Astrocyte (in vitro differentiated cells and primary cell): ENCODE measurements around the gene PCDHGA12. TPM values are rescaled to one million over a fixed set of nuclear protein-coding genes. Genes with fewer than 3 reads are reported as not detected.
"Not testable (repeated sequence)": the region's sequence is repeated elsewhere in the genome, so short reads cannot be mapped to it uniquely, and the experiment has no call there.

Experiments used
- DNase-seq: peaks from one replicate; pipeline ENCODE4 v3.0.0-alpha.2; 2010; ENCODE audit warnings: low read depth
- FAIRE-seq: peaks from 2 replicates; lab custom pipeline; 2011; peaks lifted over from hg19 to GRCh38; lab: Jason Lieb, UNC
- H2AFZ ChIP-seq: 2 replicates; pipeline ENCODE4 v1.6.0; 2012; ENCODE audit warnings: low read depth, low read length, inconsistent platforms
- H3K27ac ChIP-seq: 2 replicates; pipeline ENCODE4 v1.5.1; 2011; ENCODE audit warnings: low read depth, low read length, inconsistent platforms
- H3K27me3 ChIP-seq: 2 replicates; pipeline ENCODE4 v1.6.0; 2011; ENCODE audit warnings: low read length, inconsistent platforms; ENCODE audit not compliant: insufficient read depth
- H3K36me3 ChIP-seq: 2 replicates; pipeline ENCODE4 v1.5.1; 2011; ENCODE audit warnings: low read length, inconsistent platforms; ENCODE audit not compliant: insufficient read depth
- H3K4me1 ChIP-seq: 2 replicates; pipeline ENCODE4 v1.5.1; 2011; ENCODE audit warnings: low read length, inconsistent platforms; ENCODE audit not compliant: insufficient read depth
- H3K4me2 ChIP-seq: 2 replicates; pipeline ENCODE4 v1.6.0; 2012; ENCODE audit warnings: low read length, inconsistent platforms
- H3K4me3 ChIP-seq: 2 replicates; pipeline ENCODE4 v1.5.1; 2011; ENCODE audit warnings: low read depth, mild to moderate bottlenecking, low read length, inconsistent platforms; ENCODE audit not compliant: insufficient read depth
- H3K79me2 ChIP-seq: 2 replicates; pipeline ENCODE4 v1.6.0; 2012; ENCODE audit warnings: mild to moderate bottlenecking, low read length, inconsistent platforms; ENCODE audit not compliant: insufficient read depth
- H3K9ac ChIP-seq: 2 replicates; pipeline ENCODE4 v1.6.0; 2012; ENCODE audit warnings: mild to moderate bottlenecking, low read length, inconsistent platforms
- H3K9me3 ChIP-seq: 2 replicates; pipeline ENCODE4 v1.5.1; 2012; ENCODE audit warnings: low read depth, mild to moderate bottlenecking, low read length, inconsistent platforms; ENCODE audit not compliant: insufficient read depth
- H4K20me1 ChIP-seq: 2 replicates; pipeline ENCODE4 v1.6.0; 2012; ENCODE audit warnings: low read length, inconsistent platforms; ENCODE audit not compliant: insufficient read depth
- H3K27ac Mint-ChIP-seq: one replicate; pipeline ENCODE4 v1.8.0; 2021; ENCODE audit warnings: mild to moderate bottlenecking, mixed read lengths; ENCODE audit not compliant: unreplicated experiment
- H3K27me3 Mint-ChIP-seq: one replicate; pipeline ENCODE4 v1.8.0; 2021; ENCODE audit warnings: low read depth, mixed read lengths; ENCODE audit not compliant: unreplicated experiment
- H3K36me3 Mint-ChIP-seq: one replicate; pipeline ENCODE4 v1.8.0; 2021; ENCODE audit warnings: low read depth, mixed read lengths; ENCODE audit not compliant: unreplicated experiment
- H3K4me1 Mint-ChIP-seq: one replicate; pipeline ENCODE4 v1.8.0; 2021; ENCODE audit warnings: low read depth, mixed read lengths; ENCODE audit not compliant: unreplicated experiment
- H3K4me3 Mint-ChIP-seq: one replicate; pipeline ENCODE4 v1.8.0; 2021; ENCODE audit warnings: mild to moderate bottlenecking, moderate library complexity, mixed read lengths; ENCODE audit not compliant: unreplicated experiment
- H3K9me3 Mint-ChIP-seq: one replicate; pipeline ENCODE4 v1.8.0; 2021; ENCODE audit warnings: mild to moderate bottlenecking, mixed read lengths; ENCODE audit not compliant: unreplicated experiment
- CTCF ChIP-seq: IDR thresholded peaks from 2 replicates; pipeline ENCODE4 v1.5.1; 2011; ENCODE audit warnings: low read depth, mild to moderate bottlenecking, inconsistent platforms, low read length, moderate library complexity; ENCODE audit not compliant: insufficient read depth
- total RNA-seq: library from RNA; stranded (reverse); gene quantifications from 2 replicates; pipeline ENCODE4 v1.2.1, GENCODE V29; 2021

Gene PCDHGA12
- total RNA-seq, 1 donor from 2014 or later, result 1.6 TPM

DNA sequence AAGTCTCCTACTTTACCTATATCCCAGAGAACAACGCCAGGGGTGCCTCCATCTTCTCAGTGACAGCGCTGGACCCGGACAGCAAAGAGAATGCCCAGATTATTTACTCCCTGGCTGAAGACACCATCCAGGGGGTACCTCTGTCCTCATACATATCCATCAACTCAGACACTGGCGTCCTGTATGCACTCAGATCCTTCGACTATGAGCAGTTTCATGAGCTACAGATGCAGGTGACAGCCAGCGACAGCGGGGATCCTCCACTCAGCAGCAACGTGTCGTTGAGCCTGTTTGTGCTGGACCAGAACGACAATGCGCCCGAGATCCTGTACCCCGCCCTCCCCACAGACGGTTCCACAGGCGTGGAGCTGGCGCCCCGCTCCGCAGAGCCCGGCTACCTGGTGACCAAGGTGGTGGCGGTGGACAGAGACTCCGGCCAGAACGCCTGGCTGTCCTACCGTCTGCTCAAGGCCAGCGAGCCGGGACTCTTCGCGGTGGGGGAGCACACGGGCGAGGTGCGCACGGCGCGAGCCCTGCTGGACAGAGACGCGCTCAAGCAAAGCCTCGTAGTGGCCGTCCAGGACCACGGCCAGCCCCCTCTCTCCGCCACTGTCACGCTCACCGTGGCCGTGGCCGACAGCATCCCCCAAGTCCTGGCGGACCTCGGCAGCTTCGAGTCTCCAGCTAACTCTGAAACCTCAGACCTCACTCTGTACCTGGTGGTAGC, 15.6 kb upstream of the PCDHGA12 start:
- H4K20me1 ChIP-seq, H2AFZ ChIP-seq, H3K9ac ChIP-seq, H3K36me3 ChIP-seq, H3K27me3 ChIP-seq, H3K27me3 Mint-ChIP-seq, FAIRE-seq, H3K4me3 ChIP-seq, H3K4me1 ChIP-seq, H3K27ac ChIP-seq, H3K79me2 ChIP-seq, H3K27ac Mint-ChIP-seq, H3K4me2 ChIP-seq, DNase-seq: not testable (repeated sequence)
- peaks cover 34% of the 10 kb centered on the region for H3K9me3 ChIP-seq
- Mint-ChIP-seq H3K36me3 (peaks cover 32% of the 10 kb centered on the region), H3K9me3 (peaks cover 21% of the 10 kb centered on the region), H3K4me3 (peak overlapping the region; percentile 93), H3K4me1 (peaks cover 15% of the 10 kb centered on the region)

GRCh38 chr5:141415275-141415618, 15.1 kb upstream of the PCDHGA12 start:
- H3K27ac Mint-ChIP-seq, H4K20me1 ChIP-seq, H3K4me3 ChIP-seq, H3K4me3 Mint-ChIP-seq, H3K9ac ChIP-seq, DNase-seq, H3K79me2 ChIP-seq, H3K27me3 ChIP-seq, H2AFZ ChIP-seq, FAIRE-seq, H3K4me2 ChIP-seq, H3K4me1 ChIP-seq, H3K27me3 Mint-ChIP-seq, H3K36me3 ChIP-seq, H3K27ac ChIP-seq: not testable (repeated sequence)
- peaks cover 32% of the 10 kb centered on the region for H3K9me3 ChIP-seq
- Mint-ChIP-seq H3K4me1 (peaks cover 15% of the 10 kb centered on the region), H3K9me3 (peaks cover 23% of the 10 kb centered on the region), H3K36me3 (peaks cover 33% of the 10 kb centered on the region)

- Histone ChIP-seq H2AFZ (peak within 1 kb of the TSS; percentile 28), H3K27ac (peak within 1 kb of the TSS; percentile 47), H3K4me2 (peak within 1 kb of the TSS; percentile 76), H3K9me3 (peaks cover 51% of the 10 kb centered on the region), H3K9ac (peak within 1 kb of the TSS; percentile 73), H3K4me3 (peak within 1 kb of the TSS; percentile 49)
- peaks cover 40% of the 10 kb centered on the region for H3K9me3 Mint-ChIP-seq
- H3K36me3 ChIP-seq, H3K27me3 ChIP-seq, H3K79me2 ChIP-seq, H4K20me1 ChIP-seq, H3K27me3 Mint-ChIP-seq, FAIRE-seq, H3K4me1 ChIP-seq: not testable (repeated sequence)
- TF ChIP-seq CTCF, result peak; percentile 67
- peak within 1 kb of the TSS; percentile 96 for H3K27ac Mint-ChIP-seq
- H3K4me1 Mint-ChIP-seq, result peaks cover 10% of the 10 kb centered on the region
- peaks cover 52% of the 10 kb centered on the region for H3K36me3 Mint-ChIP-seq
- H3K4me3 Mint-ChIP-seq, result peak within 1 kb of the TSS; percentile 92
- DNase-seq, result peak; percentile 56
Observed at GRCh38 chr5:141417494-141418172, 12.7 kb upstream of the PCDHGA12 start, which contains the start of gene PCDHGB7. Gene PCDHGB7, plus strand, starts transcription at chr5:141417677. Its CDS starts 183 bp downstream, at chr5:141417860.
